IPS-NIHi7 (cell line): ENCODE data around the gene DDX24.

Experiments
- DNase-seq: peaks from one replicate; pipeline ENCODE4 v3.0.0; 2012; ENCODE audit warnings: mixed read lengths; ENCODE audit errors: extremely low spot score

The DDX24 gene

GRCh38 chr14:94010625-94011024, 70.4 kb downstream of the DDX24 start:
- DNase-seq, result no peak

GRCh38 chr14:94009767-94010166, 71.2 kb downstream of the DDX24 start:
- no peak for DNase-seq

GRCh38 chr14:94008234-94008633, 72.8 kb downstream of the DDX24 start:
- no peak for DNase-seq

DNA sequence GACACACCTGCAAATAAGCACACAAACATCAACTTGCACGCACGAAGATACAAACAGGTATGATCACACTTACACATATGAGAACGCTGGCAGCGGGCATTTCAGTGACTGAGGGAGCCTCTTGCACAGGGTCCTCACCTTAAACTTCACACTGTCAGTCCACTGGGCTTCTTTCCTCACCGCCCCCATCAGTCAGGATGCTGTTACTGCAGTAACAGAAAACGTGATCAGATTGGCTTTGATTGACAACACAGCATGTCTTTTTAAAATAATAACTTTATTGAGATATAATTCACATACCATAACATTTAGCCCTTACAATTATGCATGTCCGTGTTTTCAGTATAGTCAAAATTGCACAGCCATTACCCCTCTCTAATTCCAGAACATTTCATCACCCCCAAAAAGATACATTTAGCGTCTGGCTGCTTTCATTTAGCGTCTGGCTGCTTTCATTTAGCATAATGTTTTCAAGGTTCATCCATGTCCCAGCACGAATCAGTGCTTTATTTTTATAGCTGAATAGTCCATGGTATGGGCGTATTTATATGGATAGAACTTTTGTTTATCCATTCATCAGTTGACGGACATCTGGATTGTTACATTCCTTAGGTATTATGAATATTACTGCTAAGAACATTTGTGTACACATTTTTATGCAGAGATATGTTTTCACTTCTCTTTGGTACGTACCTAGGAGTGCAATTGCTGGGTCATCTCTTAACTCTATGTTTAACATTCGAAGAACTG, 75.5 kb downstream of the DDX24 start:
- peak; percentile 64 for DNase-seq

DNA sequence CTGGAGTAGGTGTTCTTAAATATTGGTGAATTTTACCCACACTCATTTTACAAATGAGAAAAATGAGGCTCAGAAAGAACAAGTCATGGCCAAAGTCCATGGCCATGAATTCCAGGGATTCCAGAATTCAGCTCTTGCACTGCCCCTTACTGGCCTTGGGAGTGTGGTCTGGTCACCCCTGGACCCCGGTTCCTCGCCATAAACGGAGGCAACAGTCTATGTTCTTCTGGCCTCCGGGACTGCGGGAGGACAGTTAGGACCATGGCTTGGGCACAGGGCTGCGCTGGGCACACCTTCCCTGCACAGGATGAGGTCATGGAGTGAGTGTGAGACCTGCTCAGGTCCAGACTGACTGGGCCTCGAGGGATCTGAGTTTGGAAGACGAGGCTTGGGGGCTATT, 77.0 kb downstream of the DDX24 start:
- DNase-seq, result no peak

DNA sequence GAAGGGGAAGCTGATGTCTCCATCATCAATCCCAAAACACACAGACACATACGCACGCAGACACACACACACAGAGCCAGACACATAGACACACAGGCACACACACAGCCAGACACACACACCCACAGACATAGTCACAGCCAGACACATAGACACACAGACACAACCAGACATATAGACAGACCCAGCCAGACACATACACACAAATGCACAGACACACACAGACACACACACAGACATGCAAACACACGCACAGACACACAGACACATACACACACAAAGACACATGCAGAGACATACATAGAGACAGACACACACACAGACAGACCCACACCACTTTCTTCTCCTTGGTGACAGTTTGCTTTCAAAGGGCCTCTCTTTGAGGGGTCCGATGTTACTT, 77.6 kb downstream of the DDX24 start:
- DNase-seq, result no peak

DNA sequence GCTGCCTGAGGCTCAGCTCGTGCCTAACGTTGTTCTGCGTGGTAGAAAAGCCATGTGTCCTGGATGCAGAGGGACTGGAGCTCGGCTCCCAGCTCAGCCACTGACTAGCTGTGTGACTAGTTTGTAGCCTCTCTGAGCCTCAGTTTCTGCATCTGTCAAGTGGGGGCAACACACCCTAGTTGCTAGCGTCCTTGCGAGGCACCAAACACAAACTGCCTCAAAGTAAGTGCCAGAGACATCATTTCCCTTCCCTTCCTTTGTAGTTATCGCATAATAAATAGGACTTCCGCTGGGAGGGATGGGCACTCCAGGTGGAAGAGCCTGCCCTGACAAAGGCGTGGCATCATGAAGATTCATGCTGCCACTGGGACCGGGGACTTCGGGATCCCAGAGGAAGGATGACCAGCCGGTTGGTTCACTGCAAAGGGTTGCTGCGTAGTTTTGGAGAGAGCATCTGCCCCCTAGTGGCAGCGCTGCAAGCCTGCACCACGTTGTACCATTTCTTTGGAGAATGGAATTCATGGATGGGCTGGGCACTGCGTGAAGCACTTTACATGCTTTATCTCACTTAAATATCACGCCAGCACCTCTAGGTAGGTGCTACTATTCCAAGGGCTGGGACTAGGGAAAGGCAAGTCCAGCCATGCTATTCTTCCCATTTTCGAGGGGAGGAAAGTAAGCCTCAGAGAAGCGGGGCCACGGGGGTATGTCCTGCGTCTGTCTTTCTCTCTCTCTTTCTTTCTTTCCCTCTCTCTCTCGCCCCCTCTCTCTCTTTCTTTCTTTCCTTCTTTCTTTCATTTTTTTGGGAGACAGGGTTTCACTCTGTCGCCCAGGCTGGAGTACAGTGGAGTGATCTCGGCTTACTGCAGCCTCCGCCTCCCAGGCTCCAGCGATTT, 79.3 kb downstream of the DDX24 start:
- DNase-seq, result peak; percentile 89

DNA sequence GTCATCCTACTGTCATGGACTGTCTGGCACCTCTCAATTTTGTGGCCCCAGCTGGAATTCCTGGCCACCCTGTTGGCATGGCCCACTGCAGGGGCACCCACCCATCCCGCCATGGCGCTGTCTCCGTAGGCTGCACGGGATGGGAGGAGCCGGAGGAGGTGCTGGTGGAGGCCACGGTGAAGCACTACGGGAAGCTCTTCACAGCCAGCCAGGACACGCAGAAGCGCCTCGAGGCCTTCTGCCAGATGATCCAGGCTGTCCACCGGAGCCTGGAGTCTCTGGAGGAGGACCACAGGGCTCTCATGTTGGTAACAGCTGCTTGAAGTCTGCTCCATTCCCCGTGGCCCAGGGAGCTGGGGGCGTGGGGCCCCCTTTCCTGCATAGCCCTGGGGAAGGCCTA, 80.0 kb downstream of the DDX24 start:
- DNase-seq, result no peak

DNA sequence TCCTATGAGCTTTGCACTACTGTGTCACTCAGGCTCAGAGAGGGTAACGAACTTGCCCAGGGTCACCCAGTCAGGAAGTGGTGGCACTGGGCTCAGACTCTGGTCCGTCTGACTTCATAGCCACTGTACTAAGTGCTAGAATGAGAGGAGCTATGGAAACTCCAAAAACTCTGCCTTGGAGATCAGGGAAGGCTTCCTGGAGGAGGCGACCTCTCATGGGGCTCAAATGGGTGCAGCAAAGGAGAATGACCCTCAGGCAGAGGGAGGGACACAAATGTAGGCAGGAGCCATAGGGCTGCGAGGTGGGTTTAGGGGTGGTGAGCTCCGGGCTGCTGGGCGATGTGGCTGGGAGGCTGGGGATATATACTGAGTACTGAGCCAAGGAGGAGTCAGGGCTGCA, 80.7 kb downstream of the DDX24 start:
- DNase-seq, result no peak

DNA sequence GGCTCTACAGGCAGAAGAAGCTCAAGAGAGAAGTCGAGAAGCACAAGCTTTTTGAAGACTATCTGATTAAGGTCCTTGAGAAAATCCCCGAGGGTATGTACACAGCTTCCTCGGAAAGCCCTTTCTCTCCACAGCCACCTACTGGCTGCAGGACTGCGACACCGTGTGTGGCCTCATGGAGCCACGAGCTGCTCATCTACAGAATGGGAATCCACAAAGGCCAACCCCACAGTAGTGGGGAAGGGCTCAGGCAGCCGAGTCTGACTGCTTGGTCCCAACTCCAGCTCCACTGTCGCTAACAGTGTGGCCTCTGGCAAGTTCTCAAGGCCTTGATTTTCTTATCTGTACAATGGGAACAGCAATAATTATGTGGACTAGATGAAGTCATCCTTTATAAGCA, 81.4 kb downstream of the DDX24 start:
- no peak for DNase-seq

GRCh38 chr14:93998871-93999403, 82.1 kb downstream of the DDX24 start:
- no peak for DNase-seq
